Mucosa of rectum (tissue), 2 donors: ENCODE data around the gene ZSWIM6.

ENCODE experiments used
- H3K27ac ChIP-seq, 2 donors: one replicate each; pipeline ENCODE4 v1.7.0; 2013; ENCODE audit warnings: inconsistent platforms in 2 of 2, low read depth in 2 of 2, low read length in 2 of 2
- H3K27me3 ChIP-seq, 2 donors: one replicate each; pipeline ENCODE4 v1.7.0; 2013; ENCODE audit warnings: low read length in 2 of 2; ENCODE audit not compliant: control insufficient read depth in 2 of 2, insufficient read depth in 2 of 2
- H3K36me3 ChIP-seq, 2 donors: one replicate each; pipeline ENCODE4 v1.7.0; 2013; ENCODE audit warnings: low read length in 2 of 2; ENCODE audit not compliant: control insufficient read depth in 2 of 2, insufficient read depth in 2 of 2
- H3K4me1 ChIP-seq, 2 donors: one replicate each; pipeline ENCODE4 v1.7.0; 2013; ENCODE audit warnings: low read length in 2 of 2, mild to moderate bottlenecking in 1 of 2; ENCODE audit not compliant: control insufficient read depth in 2 of 2, insufficient read depth in 2 of 2
- H3K4me3 ChIP-seq, 2 donors: one replicate each; pipeline ENCODE4 v1.7.0; 2013; ENCODE audit warnings: low read length in 2 of 2
- H3K9ac ChIP-seq, 2 donors: one replicate each; pipeline ENCODE4 v1.7.0; 2013; ENCODE audit warnings: low read length in 2 of 2, low read depth in 1 of 2, mild to moderate bottlenecking in 1 of 2
- H3K9me3 ChIP-seq, 2 donors: one replicate each; pipeline ENCODE4 v1.7.0; 2013; ENCODE audit warnings: low read length in 2 of 2; ENCODE audit not compliant: control insufficient read depth in 2 of 2
- donor health status: healthy.
- donor health status: Normal muscosa, but diverticular disease.

Gene ZSWIM6

GRCh38 chr5:61468483-61468865 lies 136.4 kb downstream of the ZSWIM6 start:
- Histone ChIP-seq H3K27me3 (no peaks in the 10 kb centered on the region), H3K4me1 (peaks cover 8 to 35% of the 10 kb centered on the region in 2 donors), H3K9me3 (no peaks in the 10 kb centered on the region), H3K27ac (no peak overlapping the region), H3K4me3 (no peak overlapping the region), H3K36me3 (peaks cover 0 to 5% of the 10 kb centered on the region in 2 donors), H3K9ac (no peak overlapping the region)

GRCh38 chr5:61471352-61471751 lies 139.3 kb downstream of the ZSWIM6 start:
- peaks cover 4 to 10% of the 10 kb centered on the region in 2 donors for H3K36me3 ChIP-seq
- H3K9ac ChIP-seq: no peak overlapping the region
- no peak overlapping the region for H3K27ac ChIP-seq
- H3K4me1 ChIP-seq: peaks cover 8 to 15% of the 10 kb centered on the region in 2 donors
- H3K9me3 ChIP-seq: no peaks in the 10 kb centered on the region
- no peaks in the 10 kb centered on the region for H3K27me3 ChIP-seq
- H3K4me3 ChIP-seq: no peak overlapping the region

DNA sequence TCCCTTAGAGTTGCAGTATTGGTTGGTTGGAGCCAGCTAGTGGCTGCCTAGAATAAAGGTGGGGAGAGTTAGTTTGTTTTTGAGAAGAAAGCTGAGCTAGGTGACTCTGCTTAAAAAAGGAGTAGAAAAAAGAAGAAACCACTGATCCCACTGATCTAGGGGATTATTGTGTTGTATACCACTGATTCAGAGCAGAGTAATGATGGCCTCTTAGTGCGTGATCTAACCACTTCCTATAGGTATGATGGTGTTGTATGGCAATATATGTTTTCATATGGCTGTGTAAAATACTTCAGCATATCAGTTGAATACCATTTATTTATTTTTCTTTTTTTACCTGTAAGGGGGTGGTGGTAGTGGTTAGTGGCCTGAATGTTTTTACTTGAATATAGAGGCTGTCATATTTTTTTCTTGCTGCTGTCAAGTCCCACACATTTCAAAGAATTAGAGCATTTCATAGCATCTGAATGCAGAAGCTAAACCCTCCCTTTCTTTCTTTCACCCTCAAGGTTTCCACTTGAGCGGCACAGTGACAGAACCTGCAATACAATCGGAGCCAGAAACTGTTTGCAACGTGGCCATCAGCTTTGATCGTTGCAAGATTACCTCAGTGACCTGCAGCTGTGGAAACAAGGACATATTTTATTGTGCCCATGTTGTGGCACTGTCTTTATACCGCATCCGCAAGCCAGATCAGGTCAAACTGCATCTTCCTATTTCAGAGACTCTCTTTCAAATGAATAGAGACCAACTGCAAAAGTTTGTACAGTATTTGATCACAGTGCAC lies 140.3 kb downstream of the ZSWIM6 start:
- H3K27me3 ChIP-seq: no peaks in the 10 kb centered on the region
- H3K4me1 ChIP-seq: peaks cover 8 to 13% of the 10 kb centered on the region in 2 donors
- H3K27ac ChIP-seq: no peak overlapping the region
- peaks cover 4 to 10% of the 10 kb centered on the region in 2 donors for H3K36me3 ChIP-seq
- no peak overlapping the region for H3K9ac ChIP-seq
- no peak overlapping the region for H3K4me3 ChIP-seq
- H3K9me3 ChIP-seq: no peaks in the 10 kb centered on the region

DNA sequence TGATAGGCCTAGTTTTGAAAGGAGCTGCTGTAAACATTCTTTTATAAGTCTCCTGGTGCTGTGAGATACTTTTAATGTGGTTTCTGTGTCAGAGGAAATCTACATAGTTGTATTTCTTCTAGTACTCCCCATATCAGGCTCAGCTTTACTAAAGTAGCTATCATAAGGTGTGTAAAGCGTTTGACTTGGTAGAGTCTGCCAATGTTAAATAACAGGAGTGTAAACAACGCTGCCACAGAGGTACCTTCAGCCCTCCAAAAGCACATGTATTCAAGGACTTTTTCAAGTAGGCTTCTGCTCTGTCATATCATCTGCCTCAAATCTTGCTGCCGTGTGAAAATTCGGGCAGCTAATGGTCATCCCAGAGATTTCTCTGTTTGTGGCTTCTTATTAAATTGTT lies 142.7 kb downstream of the ZSWIM6 start:
- no peaks in the 10 kb centered on the region for H3K27me3 ChIP-seq
- H3K4me1 ChIP-seq: no peaks in the 10 kb centered on the region
- peaks cover 4 to 14% of the 10 kb centered on the region in 2 donors for H3K36me3 ChIP-seq
- H3K9ac ChIP-seq: no peak overlapping the region
- no peak overlapping the region for H3K4me3 ChIP-seq
- no peak overlapping the region for H3K27ac ChIP-seq
- H3K9me3 ChIP-seq: no peaks in the 10 kb centered on the region

DNA sequence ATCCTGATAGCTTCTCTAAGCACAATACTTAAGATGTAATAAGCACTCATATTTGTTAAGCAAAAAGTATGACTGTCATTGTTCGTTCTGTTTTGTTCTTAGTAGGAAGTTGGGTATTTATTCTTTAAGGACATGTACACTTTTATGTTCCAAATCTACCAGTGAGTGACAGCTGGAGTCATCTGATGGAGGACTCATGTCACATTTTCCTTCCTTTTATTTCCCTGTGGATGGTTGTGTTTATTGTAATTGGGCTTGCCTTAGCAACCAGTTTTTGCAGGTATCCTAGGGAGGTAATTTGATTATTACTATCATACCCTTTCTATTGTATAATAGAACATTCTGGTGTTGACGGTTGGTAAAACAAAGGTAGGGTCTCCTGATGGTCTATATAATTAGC lies 145.7 kb downstream of the ZSWIM6 start:
- H3K36me3 ChIP-seq: peaks cover 4 to 17% of the 10 kb centered on the region in 2 donors
- H3K4me1 ChIP-seq: no peaks in the 10 kb centered on the region
- no peaks in the 10 kb centered on the region for H3K27me3 ChIP-seq
- H3K4me3 ChIP-seq: no peak overlapping the region
- H3K9ac ChIP-seq: no peak overlapping the region
- H3K27ac ChIP-seq: no peak overlapping the region
- H3K9me3 ChIP-seq: no peaks in the 10 kb centered on the region

DNA sequence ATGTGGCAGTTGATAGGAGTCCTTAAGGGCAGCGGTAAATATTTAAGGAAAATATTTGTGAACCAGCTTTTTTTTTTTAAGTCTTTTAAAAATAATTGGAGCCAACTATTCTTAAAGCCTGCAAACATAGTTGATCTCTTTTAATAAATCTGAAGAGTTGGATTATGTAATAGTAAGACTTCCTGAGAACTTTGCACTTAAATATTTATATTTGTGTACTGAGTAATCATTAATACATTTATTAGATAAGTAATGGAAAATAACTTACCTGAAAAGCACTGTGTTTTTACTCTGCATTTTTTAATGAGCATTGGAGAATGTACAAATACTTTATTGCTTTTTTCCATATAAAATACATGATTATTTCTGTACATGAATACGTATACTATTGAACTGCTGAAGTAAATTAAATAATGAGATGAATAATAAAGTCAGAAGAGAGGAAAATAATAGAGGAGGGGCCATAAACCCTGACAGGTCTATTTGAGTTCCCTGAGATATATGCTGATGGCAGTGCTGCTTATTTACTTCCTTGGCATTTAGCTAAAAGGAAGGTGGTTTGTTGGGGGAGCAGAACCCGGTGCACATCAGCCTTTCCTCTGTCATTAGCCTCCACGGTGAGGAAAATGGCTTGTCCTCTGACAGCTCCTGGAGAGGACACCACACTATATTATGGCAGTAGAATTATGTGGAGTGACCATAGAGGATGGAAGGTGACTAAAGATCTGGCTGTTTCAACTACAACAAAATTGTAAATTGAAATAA lies 148.0 kb downstream of the ZSWIM6 start:
- H3K36me3 ChIP-seq: peaks cover 0 to 7% of the 10 kb centered on the region in 2 donors

GRCh38 chr5:61482980-61483379 lies 150.9 kb downstream of the ZSWIM6 start:
- Histone ChIP-seq H3K4me3 (no peak overlapping the region), H3K27ac (no peak overlapping the region), H3K36me3 (peaks cover 0 to 3% of the 10 kb centered on the region in 2 donors), H3K4me1 (no peaks in the 10 kb centered on the region), H3K9me3 (no peaks in the 10 kb centered on the region), H3K9ac (no peak overlapping the region), H3K27me3 (no peaks in the 10 kb centered on the region)

More for the DNA sequence above, 148.0 kb downstream of the ZSWIM6 start:
- Histone ChIP-seq H3K9me3 (no peaks in the 10 kb centered on the region), H3K4me1 (no peaks in the 10 kb centered on the region), H3K9ac (no peak overlapping the region), H3K27me3 (no peaks in the 10 kb centered on the region), H3K4me3 (no peak overlapping the region), H3K27ac (no peak overlapping the region)

- no peaks in the 10 kb centered on the region for H3K36me3 ChIP-seq
- no peaks in the 10 kb centered on the region for H3K4me1 ChIP-seq
- H3K9ac ChIP-seq: no peak overlapping the region
- H3K4me3 ChIP-seq: no peak overlapping the region
- H3K9me3 ChIP-seq: no peaks in the 10 kb centered on the region
- no peaks in the 10 kb centered on the region for H3K27me3 ChIP-seq
- H3K27ac ChIP-seq: no peak overlapping the region
Observed at GRCh38 chr5:61486476-61486875, 154.4 kb downstream of the ZSWIM6 start.

- H3K4me1 ChIP-seq: no peaks in the 10 kb centered on the region
- no peak overlapping the region for H3K27ac ChIP-seq
- H3K27me3 ChIP-seq: no peaks in the 10 kb centered on the region
- H3K36me3 ChIP-seq: peaks cover 3% of the 10 kb centered on the region in 2 donors
- no peak overlapping the region for H3K9ac ChIP-seq
- no peaks in the 10 kb centered on the region for H3K9me3 ChIP-seq
- no peak overlapping the region for H3K4me3 ChIP-seq
Observed at GRCh38 chr5:61489574-61489973, 157.5 kb downstream of the ZSWIM6 start.

DNA sequence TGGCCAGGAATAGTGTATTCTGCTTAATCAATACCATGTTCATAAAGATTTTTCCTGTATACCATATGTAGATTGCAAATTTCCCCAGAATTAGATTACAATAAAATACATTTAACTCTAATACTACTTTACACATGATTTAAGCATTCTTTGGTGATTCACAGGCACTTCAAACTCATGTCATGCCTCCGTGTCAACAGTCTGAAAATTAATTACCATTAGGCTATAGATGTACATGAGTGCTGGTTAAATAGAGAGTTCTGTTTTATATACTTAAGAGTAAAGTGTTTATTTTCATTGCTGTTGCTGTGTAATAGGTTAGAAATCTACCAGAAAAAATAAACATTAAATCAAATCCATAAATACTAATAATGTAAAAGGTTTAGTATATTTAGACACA lies 159.8 kb downstream of the ZSWIM6 start:
- no peak overlapping the region for H3K27ac ChIP-seq
- H3K36me3 ChIP-seq: peaks cover 7 to 11% of the 10 kb centered on the region in 2 donors
- no peak overlapping the region for H3K9ac ChIP-seq
- no peaks in the 10 kb centered on the region for H3K9me3 ChIP-seq
- no peak overlapping the region for H3K4me3 ChIP-seq
- H3K27me3 ChIP-seq: no peaks in the 10 kb centered on the region
- no peaks in the 10 kb centered on the region for H3K4me1 ChIP-seq
